Brain microvascular endothelial cell (primary cell): ENCODE results near the gene LAMC1.

ENCODE experiments used
- DNase-seq: peaks from one replicate; pipeline ENCODE4 v3.0.0-alpha.2; 2020
- H3K27ac ChIP-seq: fragments of 250-450 bp; sonication (Bioruptor Pico); 2 replicates; pipeline ENCODE4 v1.5.1; 2020; ENCODE audit warnings: mild to moderate bottlenecking, moderate library complexity
- H3K27me3 ChIP-seq: fragments of 250-450 bp; sonication (Bioruptor Pico); replicated peaks from 2 replicates; pipeline ENCODE4 v1.5.1; 2020; ENCODE audit warnings: mild to moderate bottlenecking
- H3K36me3 ChIP-seq: fragments of 250-450 bp; sonication (Bioruptor Pico); replicated peaks from 2 replicates; pipeline ENCODE4 v1.5.1; 2020; ENCODE audit warnings: mild to moderate bottlenecking
- H3K4me3 ChIP-seq: 2 replicates; pipeline ENCODE4 v1.5.1; 2011; ENCODE audit warnings: low read depth, mild to moderate bottlenecking, control low read depth, low read length, moderate library complexity
- in situ Hi-C: cut with HindIII; loops from 2 replicates; pipeline ENCODE4 v1.10.0; 2017; ENCODE audit warnings: low sequenced_read_pairs, low pct_ligation_motif_present
- TF ChIP-seq, protein P1 (sequence below): IDR thresholded peaks from 2 replicates; pipeline ENCODE4 v1.5.1; 2011; ENCODE audit warnings: low read depth, mild to moderate bottlenecking, moderate library complexity, low read length, control low read depth, inconsistent platforms; ENCODE audit errors: missing control alignments

The LAMC1 gene

DNA sequence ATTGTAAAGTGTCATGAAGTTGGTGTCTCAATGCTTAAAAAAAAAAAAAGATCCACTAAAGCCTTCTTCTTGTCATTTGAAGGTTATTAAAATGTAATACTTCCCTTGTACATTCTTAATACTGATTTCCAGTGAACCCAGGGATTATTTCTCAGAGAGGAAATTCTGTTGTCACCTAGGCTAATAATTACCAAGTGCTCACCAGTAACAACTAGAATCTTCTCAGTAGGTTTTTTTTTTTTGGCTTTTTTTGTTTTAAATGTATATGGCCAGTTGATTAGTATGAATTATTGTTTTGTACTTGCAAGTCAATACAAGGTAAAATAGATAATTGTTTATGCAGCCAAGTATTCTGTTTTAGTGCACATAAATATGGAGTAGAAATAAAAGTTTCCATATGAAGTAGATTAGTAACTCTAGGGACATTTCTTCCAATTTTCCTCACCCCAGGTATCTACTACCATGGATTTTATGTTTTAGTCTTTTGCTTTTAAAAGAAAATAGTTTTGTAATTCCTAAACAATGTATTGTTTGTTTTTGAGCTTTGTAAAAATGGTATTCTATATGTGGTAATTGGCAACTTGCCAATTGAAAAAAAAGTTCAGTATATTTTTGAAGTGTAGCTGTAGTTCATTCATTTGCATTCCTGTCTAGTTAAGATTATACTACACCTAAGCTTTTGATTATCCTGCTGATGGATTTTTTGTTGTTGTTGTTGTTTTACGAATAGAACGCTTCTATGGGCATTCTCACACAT is 21.9 kb downstream of the LAMC1 start:
- in situ Hi-C loops: no loop called here
- Histone ChIP-seq H3K27ac (peak overlapping the region; percentile 93), H3K4me3 (no peak overlapping the region), H3K27me3 (no peaks in the 10 kb centered on the region), H3K36me3 (no peaks in the 10 kb centered on the region)
- TF ChIP-seq, protein P1, sequence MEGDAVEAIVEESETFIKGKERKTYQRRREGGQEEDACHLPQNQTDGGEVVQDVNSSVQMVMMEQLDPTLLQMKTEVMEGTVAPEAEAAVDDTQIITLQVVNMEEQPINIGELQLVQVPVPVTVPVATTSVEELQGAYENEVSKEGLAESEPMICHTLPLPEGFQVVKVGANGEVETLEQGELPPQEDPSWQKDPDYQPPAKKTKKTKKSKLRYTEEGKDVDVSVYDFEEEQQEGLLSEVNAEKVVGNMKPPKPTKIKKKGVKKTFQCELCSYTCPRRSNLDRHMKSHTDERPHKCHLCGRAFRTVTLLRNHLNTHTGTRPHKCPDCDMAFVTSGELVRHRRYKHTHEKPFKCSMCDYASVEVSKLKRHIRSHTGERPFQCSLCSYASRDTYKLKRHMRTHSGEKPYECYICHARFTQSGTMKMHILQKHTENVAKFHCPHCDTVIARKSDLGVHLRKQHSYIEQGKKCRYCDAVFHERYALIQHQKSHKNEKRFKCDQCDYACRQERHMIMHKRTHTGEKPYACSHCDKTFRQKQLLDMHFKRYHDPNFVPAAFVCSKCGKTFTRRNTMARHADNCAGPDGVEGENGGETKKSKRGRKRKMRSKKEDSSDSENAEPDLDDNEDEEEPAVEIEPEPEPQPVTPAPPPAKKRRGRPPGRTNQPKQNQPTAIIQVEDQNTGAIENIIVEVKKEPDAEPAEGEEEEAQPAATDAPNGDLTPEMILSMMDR: no peak
- DNase-seq: no peak

DNA sequence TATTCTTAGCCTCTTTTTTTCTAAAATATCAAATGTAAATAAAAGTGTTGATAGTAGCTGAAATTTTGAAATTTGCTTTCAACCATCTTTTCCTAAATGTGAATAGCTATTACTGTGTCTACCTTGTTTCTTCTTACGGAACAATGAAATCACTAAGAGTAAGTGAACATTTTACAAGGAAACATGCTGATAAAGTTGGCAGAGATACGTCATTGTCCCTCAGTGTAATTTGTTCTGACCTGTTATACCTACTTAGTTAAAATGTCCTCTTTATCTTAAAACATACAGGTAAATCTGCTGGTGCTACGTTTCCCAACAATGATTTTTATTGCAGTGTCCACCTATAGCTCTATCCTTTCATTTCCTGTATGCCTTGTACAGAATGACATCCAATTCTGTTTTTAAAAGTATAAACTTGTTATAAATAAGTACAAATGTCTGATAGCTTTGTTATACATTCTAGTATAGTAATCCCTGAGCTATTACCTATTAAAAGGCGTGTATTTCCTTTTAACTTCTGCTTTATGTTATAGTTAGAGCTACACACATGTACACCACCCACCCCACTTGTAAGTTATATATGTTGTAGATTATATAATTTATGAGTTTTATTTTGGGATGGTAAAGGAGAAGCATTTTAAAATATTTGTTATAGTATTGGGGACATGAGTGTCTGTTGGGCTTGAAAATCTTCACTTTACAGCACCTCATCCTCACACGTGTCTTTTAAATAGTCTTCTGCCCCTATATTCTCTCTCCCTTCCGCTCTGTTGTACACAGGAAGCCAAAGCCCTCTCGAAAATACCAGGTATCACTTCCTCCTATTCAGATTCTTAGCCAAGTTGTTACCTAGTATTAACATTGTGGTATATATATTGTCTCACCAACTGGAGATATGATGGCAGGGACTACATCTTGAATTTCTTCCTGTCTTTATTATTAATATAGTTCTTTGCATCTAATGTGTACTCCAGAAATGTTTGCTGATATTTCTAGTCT is 25.2 kb downstream of the LAMC1 start:
- no peaks in the 10 kb centered on the region for H3K27me3 ChIP-seq
- peaks cover 3% of the 10 kb centered on the region for H3K36me3 ChIP-seq
- in situ Hi-C loops: no loop called here
- TF ChIP-seq, protein P1: no peak
- H3K4me3 ChIP-seq: no peak overlapping the region
- no peak overlapping the region for H3K27ac ChIP-seq
- DNase-seq: no peak

DNA sequence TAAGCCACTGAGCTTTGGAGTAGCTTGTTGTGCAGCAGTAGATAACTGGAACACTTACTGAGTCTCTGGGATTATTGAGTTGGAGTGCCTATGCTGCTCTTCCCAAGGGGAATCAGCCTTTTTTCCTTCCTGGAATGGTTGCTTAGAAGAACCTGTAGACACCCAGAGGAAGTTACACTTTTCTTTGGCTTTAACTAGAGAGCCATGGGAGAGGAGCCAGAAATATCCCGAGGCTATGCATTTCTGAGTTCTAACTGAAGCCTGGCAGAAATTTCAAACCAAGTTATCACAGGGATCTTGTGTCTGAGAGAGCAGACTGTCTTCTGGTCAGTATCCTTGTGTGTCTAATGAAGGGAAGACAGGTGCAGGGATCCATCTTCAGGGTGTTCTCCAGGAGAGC is 28.3 kb downstream of the LAMC1 start:
- TF ChIP-seq, protein P1: no peak

DNA sequence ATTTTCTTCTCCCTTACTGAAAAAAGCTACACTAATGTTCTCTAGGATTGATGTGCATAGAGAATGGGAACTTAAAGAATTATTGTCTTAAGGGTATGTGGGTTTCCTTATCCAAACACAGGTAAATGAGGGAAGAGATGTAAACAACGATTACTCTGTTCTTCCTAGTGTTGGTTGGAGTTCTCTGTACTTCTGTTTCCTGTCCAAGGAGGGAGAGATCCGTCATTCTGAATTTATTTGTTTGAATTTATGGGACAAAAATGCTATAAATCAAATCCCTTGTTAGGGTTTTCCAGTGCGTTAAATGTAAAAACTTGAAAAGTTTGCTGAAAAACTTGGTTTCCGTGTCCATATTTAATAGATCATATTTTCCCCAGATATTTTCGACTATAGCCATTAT is 29.6 kb downstream of the LAMC1 start:
- TF ChIP-seq, protein P1: no peak
- no peak overlapping the region for H3K27ac ChIP-seq
- in situ Hi-C loops: no loop called here

More for the DNA sequence above, 28.3 kb downstream of the LAMC1 start:
- H3K27me3 ChIP-seq: no peaks in the 10 kb centered on the region
- in situ Hi-C loops: no loop called here
- H3K27ac ChIP-seq: no peak overlapping the region
- no peak overlapping the region for H3K4me3 ChIP-seq
- DNase-seq: no peak
- peaks cover 3% of the 10 kb centered on the region for H3K36me3 ChIP-seq

DNA sequence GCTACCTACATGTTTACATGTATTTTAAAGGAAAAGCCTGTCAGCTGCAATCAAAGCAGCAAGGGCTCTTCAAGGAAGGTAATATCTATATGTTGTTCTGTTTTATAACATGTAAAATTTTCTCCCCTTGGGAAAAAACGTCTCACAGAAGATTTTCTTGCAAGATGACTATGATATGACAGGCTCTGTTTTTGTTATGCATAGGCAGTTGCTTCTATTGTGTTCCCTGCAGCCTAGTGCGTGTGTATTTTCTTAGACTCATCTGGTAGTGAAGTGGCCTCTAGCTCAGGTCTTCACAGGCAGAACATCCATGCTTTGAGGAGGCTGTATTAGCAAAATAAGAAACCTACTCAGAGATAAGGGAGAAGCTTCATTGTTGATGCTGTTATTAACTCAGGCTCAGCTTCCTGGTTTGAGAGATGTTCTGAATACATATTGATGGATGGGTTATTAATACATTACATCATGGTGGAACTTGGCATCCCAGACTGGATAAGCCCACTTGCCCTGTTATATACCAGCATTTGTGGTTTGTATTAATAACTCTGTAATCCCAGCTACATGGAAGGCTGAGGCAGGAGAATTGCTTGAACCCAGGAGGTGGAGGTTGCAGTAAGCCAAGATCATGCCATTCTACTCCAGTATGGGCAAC is 35.8 kb downstream of the LAMC1 start:
- no peaks in the 10 kb centered on the region for H3K27me3 ChIP-seq
- TF ChIP-seq, protein P1: no peak
- peak; percentile 68 for DNase-seq

More for the DNA sequence above, 29.6 kb downstream of the LAMC1 start:
- H3K4me3 ChIP-seq: no peak overlapping the region
- DNase-seq: no peak
- peaks cover 3% of the 10 kb centered on the region for H3K36me3 ChIP-seq
- H3K27me3 ChIP-seq: no peaks in the 10 kb centered on the region

More for the DNA sequence above, 35.8 kb downstream of the LAMC1 start:
- in situ Hi-C loops: no loop called here
- H3K4me3 ChIP-seq: no peak overlapping the region
- H3K27ac ChIP-seq: peak overlapping the region; percentile 91
- no peaks in the 10 kb centered on the region for H3K36me3 ChIP-seq
